GM18520 (cell line): Measurements from ENCODE around the gene CLN6.

Experiments used
- ATAC-seq: cut with Tn5 transposase; IDR thresholded peaks from one replicate; pipeline ENCODE4 v1.9.1; 2021; ENCODE audit not compliant: unreplicated experiment

Gene CLN6

DNA sequence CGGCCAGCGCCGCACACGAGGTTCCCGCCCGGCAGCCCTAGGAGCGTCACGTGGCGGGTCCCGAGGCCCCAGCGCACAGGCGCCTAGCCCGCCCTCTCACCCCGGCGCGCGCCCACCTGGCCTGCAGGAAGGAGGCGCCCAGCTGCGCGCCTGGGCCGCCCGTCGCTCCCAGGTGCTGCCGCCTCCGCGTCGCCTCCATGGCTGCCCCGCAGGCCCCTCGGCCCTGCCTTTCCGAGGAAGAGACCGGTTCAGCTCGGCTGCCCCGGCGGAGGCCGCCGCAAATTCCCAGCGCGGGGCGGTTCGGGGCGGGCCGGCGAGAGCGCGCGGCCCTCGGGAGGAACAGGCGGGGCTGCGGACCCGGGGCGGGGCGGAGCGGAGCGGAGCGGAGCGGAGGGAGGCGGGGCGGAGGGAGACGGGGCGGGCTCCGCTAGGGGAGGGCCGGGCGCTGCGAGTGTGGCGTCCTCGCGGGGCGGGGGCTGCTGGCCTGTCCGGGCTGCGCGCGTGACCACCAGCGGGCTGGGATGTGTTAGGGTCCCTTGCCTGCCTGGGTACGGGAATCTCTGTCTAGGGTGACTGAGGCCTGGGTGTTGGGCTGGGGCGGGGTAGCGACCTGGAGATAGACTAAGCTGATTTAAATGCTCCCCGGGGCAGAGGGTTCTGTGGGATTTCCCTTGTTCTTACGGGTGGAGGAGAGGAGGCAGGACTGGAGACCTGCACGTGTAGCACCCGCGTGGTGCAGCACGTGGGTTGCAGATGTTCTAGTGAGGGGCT, at the start of gene CLN6:
CLN6 (minus strand) TSS at position 343 of the 771 bp plus-strand sequence; CDS start at position 199, 144 bp downstream.
- peak; percentile 64 for ATAC-seq

DNA sequence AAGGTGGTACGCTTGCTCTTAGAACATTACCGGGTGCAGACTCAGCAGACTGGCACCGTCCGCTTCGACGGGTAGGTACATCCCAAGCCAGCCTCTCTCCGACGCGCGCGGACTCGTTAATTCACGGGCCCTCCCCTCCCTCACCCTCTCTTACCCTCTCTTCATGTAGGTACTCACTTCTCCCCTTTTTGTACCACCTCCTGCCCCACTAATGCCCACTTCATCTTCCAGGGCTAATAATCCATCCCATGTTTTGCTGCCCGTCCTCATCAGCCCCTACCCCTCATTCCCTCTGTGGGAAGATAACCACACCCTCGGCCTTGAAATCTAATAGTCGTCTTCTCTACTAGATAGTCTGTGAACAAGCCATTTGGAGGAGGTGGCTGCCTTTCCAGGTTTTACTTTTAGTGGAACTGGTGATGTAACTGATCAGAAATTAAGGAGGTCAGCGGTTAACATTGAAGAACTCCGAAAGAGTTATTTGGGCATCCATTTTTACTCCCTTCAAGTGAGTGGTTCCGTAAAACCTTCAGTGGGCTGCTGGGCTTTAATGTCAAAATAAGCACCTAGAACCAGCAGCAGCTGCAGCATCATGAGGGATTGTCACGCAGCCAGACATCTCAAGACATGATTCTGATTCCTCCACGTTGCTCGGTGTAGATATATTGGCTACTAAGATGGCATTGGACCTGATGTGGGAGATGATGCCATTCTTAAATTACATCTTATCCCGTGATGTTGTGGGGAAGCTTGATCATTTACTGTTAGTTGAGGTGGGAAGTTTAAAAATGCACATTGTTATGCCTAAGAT, 49.3 kb upstream of the CLN6 start:
- ATAC-seq = peak; percentile 3

DNA sequence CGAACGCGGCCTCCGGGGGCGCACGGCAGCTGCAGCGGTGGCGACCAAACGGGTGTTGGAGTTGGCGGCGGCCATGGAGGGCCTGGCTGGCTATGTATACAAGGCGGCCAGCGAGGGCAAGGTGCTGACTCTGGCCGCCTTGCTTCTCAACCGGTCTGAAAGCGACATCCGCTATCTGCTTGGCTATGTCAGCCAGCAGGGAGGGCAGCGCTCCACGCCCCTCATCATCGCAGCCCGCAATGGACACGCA, 48.7 kb upstream of the CLN6 start:
- no peak for ATAC-seq

DNA sequence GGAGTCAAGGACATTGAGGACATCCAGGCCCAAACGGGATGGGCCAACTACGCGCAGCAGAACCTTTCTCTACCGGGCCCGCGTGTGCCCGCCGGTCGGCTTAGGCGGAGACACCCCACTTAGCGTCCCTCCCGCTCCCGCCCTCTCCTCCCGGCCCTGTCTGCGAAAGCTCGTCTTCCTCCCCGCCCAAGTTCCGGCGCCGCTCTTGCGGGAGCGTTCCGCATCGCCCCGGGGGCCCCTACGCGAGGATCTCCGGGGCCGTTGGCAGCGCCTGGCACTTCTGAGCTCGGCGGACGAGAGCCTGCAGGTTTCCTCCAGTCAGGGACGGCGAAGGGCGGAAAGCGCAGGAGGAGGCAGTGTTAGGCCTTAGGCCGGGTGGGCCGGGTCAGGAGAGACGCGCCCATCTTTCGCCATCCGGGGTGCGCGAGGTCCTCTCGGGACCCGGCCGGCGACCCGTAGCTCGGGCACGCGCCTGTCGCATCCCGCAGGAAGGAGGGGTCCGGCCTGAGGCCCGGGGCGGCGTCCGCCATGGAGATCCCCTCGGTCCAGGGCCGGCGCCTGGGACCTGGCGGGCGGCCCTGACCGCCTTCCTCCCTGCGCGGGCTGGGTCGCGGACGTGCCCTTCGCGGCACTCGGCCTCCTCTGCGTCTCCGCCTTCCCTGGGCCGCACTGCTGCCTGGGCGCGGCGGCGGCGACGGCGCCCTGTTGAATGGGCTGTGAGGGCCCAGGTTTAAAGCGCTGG, 48.2 kb upstream of the CLN6 start, which contains the start of gene FEM1B:
FEM1B (plus strand) TSS at position 143 of the 742 bp plus-strand sequence. CDS start 673 bp downstream, outside the sequence.
- peak; percentile 62 for ATAC-seq

DNA sequence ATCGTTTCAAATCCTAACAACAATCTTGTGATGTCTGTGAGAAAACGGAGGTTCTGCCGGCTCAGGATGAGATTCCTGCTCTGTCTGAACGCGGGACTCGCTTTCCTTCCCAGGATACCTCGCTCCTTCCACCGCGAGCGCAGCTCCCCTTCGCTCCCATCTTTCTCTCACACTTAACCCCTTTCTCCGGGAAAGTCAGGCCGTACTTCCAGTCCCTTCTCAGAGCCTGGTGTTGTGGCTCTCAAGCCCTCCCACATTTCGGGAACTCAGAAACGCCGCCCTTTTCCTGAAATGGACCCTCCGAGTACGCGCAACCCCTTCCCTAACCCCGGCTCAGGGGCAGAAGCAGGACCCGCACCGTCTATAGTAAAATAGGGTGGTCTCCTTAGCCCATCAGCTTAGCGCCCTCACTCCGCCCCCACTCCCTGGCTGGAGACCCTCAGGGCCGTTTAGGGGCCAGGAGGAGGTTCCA, 47.6 kb upstream of the CLN6 start:
- no peak for ATAC-seq

DNA sequence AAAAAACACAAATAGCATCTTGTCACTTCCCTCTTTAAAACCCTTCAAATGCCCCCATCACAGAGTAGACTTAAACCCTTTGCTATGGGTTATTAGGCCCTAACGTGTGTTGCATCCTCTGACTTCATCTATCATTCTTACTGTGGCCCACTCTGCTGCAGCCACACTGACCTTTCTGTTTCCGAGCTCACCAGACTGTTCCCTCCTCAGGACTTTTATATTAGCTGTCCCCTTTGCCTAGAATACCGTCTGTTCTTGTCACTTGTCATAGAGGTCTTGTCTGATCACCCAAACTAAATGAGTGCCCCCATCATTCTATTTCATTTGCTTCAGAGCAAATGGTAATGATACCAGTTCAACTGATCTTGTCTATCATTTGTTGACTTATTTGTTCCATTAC, 47.1 kb upstream of the CLN6 start:
- ATAC-seq = no peak

DNA sequence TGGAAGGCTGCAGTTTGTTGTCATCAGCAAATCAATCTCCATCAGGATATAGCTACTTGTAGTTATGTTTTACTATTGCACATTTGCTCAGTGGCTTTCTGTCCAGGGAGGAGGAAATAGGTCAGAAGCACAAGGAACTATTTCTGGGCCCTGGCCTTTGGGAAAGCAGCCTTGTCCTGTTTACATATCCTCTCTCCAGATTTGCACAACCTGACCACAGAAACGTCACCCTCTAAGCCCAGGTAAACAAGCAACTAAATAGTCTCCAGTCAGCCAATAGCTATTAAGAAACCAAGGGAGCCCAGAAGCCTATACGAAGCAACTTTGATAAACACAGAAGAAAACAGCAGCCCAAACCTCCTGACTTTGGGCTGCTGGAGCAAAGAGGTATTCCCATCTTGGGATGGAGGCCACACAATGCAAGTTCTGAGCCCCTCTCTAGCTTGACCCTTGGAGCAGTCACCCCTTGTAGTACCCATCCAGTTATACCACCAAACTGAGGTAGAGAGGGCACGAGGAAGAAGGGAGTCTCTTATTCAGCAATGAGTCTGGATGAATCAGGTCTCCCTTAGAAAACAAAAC, 45.7 kb upstream of the CLN6 start:
- ATAC-seq = no peak

DNA sequence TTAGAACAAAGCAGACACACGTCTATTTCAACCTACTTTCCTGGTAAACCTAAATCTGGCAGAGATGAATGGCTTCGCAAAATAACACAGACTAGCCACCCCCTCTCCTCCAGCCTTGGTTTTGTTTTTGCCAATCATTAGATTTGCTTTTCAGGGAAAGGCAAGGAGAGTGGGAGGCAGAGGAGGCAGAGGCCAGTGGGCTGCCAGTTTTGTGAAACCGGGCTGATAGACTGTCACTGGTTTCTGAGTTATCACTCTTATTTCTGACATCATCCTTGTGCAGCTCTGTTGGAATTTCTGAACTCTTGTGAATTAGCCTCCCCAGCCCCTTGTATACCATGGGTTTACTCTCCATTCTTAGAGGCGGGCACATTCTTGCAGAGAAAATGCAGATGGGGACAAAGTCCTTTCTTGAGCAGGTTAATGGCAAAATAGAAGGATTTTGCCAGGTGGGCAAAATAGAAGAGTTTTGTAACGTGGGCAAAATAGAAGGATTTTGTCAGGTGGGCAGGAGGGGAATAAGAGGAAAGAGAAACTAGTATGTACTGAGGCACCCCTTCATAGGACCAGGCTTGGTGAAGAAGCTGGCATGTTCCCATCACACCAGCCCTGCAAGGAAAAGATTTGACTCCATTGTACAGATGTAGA, 44.8 kb upstream of the CLN6 start:
- no peak for ATAC-seq

DNA sequence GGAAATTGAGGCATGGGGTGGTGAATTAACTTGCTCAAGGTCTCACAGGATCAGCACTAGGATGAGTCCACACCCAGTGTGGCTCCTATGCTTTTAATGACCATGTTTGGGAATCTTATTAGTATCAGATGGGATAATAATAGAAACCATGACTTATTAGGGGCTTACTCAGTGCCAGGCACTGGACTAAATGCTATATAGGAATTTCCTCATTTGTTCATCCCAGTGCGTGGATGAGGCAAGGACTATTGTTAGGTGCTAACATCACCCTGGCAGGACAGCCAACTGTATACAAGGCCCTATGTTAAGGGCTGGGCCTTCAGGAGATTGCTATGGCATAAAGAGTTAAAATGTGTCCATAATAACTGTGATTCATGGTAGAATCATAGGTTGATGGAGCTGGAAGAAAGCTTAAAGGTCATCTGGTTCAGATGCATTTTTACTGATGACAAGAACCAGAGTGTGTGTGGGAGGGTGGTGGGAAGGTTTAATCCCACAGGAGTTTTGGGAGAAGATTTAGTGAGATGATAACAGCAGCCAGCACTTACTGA, 43.3 kb upstream of the CLN6 start:
- ATAC-seq = no peak

DNA sequence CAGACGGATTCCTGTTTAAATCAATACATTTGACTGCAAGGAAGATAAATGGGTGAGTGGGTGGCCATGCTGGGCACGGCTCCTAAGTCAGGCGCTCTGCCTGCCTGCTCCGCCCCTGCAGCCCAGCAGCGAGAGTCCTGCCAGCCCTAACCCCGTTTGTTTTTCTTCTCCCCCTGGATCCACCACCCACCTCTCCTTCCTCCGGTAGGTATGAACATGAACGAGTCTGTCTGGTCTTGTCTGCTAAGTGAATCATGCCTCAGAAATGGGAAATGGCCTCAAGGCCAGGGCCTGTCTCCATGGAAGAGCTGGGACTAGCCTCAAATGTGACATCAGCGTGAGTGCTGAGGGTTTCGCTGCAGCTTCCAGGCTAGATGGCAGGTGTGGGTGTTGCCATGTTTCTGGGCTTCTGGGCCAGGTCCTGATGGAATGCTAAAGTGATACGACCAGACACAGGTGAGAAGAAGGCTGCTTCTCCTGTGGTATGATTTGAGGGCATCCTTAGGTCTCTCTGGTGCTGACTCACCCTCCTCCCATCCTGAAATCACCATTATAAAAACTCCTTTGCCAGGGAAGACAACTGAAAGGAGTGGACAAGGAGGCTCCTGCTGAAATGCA, 42.4 kb upstream of the CLN6 start:
- no peak for ATAC-seq

DNA sequence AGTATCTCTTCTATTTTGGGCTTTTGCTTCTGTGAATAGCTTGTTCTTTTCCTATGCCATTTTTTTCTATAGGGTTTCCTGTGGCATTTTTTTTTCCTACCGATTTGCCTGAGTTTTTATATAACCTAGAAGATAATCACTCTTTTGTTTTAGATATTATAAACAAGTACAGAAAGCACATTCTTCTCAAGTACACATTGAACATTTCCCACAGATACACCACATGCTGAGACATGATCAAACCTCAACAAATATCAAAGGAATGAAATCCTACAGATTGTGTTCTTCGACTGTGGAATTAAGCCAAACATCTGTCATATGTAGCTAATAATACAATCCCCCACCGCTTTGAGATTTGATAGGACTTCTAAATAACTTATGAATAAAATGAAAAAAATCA, 38.9 kb upstream of the CLN6 start:
- ATAC-seq = no peak

DNA sequence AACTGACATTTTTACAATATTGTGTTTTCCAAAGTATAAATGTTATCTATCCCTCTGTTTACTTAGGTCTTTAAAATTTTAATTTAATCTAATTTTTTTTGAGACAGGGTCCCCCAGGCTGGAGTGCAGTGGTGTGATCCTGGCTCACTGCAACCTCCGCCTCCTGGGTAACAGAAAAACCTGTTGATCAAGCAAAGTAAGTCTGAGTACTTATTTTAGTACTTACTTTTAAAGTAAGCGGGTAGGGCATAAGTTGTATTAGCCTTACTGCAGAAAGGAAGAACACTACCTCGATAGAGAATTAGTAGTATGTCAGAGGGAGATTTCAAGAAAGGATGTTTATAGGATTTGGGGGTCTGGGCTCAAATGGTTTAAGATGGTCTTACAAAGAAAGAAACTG, 36.1 kb upstream of the CLN6 start:
- no peak for ATAC-seq

DNA sequence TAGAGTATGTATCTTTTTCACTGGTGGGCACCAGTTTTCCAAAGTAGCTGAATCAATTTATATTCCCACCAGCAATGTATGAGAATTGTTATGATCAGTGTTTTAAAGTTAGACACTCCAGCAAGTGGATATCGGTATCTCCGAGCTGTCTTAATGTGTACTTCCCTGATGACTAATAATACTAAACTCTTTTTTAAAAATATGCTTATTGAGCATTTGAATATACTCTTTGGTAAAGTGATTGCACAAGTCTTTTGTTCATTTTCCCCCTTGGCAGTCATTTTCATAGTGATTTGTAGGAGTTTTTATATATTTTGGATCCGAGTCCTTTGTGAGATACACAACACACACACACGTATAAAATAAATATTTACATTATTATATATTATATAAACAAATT, 35.6 kb upstream of the CLN6 start:
- no peak for ATAC-seq

DNA sequence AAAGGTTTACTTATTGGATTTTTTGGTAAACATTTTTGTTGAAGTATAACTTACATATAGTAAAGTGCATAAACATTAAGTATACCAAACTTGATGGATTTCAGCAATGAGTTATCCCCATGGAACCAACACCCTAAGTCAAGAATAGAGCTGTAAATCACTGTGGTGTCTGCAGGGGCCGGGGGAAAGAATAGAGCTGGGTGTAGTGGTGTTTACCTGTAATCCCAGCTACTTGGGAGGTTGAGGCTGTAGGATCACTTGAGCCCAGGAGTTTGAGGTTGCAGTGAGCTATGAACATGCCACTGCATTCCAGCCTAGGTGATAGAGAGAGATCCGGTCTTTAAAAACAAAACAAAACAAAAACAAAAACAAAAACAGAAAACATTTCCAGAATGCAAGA, 34.8 kb upstream of the CLN6 start:
- no peak for ATAC-seq

DNA sequence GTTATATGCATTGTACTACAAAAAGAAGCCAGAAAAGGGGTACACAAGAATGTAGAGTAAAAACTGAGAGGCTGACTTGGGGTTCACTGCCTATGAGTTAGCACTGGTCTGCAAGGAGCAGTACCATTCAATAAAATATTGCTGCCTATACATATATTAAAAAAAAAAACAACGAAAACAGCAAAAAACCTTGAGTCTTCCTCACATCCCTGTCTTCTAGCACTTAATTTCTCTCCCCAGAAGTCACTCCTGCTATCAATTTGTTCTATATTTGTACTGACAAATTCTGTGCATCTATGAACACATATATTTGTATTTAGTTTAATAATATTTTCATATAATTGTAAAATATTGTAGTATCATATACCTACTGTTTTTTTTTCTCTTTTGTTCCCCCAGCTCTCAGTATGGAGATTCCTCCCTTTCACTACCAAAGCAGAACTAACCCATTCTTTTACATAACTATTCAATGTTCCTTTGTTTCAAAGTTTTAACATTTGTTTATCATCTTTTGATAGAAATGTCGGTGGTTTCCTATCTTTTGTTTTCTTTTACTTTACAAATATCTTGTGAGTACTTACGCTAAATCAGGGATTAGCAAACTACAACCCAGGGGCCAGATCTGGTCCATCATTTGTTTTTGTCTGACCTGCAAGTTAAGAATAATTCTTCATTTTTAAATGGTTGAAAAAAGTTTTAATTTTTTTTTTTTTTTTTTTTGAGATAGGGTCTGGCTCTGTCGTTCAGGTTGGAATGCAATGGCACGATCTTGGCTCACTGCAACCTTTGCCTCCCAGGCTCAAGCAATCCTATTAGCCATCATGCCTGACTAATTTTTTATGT, 33.2 kb upstream of the CLN6 start:
- ATAC-seq = no peak

DNA sequence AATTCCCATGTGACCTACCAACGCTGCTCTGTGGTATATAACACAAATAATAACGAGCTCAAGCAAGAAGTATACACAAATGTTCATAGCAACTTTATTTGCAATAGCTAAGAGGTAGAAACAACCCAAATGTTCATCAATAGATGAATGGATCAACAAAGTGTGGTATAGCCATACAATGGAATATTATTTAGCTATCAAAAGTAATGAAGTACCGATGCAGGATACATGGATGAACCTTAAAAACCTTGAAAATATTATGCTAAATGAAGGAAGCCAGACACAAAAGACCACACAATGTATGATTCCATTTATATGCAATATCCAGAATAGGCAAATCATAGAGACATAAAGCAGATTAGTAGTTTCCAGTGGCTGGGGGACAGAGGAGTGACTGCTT, 32.5 kb upstream of the CLN6 start:
- ATAC-seq = no peak

DNA sequence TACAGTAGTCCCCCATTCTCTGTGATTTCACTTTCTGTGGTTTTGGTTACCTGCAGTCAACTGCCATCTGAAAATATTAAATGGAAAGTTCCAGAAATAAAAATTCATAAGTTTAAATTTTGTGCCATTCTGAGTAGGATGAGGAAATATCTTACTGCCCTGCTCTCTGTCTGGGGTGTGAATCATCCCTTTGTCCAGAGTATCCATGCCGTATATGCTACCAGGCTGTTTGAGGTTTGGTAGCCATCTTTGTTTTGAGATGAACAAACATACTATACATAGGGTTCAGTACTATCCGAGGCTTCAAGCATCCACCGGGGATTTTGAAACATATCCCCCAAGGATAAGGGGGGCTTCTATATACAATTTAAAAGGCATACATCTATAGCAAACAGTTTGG, 31.7 kb upstream of the CLN6 start:
- no peak for ATAC-seq

DNA sequence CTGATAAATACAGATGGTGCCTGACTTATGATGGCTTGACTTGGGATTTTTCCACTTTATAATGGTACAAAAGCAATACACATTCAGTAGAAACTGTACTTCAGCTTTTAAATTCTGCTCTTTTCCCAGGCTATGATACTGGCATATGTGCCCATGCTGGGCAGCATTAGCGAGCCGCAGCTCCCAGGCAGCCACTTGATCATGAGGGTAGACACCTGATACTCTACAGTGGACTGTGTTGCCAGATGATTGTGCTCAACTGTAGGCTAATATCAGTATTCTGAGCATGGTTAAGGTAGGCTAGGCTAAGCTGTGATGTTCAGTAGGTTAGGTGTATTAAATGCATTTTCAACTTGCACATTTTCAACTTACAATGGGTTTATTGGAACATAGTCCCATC, 30.4 kb upstream of the CLN6 start:
- ATAC-seq = no peak

DNA sequence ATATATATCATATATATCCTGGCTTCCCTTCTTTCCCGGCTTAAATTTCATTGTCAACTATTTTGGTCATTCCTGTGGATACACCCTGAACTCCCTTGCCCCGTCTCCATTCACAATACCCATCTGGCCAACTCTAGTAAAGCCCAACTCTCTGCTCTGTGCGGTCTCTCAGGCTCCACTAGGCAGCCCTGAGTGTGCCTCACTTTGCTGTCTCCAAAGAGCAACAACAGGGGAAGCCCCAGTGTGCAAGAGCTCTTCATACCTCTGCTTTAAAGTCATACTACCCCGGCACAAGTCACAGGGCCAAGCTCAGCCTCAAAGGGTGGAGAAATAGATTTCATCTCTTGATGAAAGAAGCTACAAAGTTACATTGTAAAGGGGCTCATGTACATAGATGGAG, 29.2 kb upstream of the CLN6 start:
- ATAC-seq = no peak
